SK-N-SH (cell line): ENCODE data around the gene SLC9A4. TPM values are rescaled to one million over a fixed set of nuclear protein-coding genes. Genes with fewer than 3 reads are reported as not detected.

Experiments used
- CTCF ChIA-PET: fragments of 300-600, 350-600 bp; formaldehyde crosslinking; extraction: SDS; loops from one replicate; lab custom pipeline; 2021; lab: Yijun Ruan, JAX
- POLR2A ChIA-PET: fragments of 350-600 bp; sonication (Branson Sonifier 250); formaldehyde crosslinking; extraction: SDS; loops from one replicate; lab custom pipeline; 2020; ENCODE audit warnings: antibody characterized with exemption, inconsistent platforms; lab: Yijun Ruan, JAX
- DNase-seq: peaks from one replicate; pipeline ENCODE4 v3.0.0; 2012
- H2AFZ ChIP-seq: fragments of 200-600 bp; sonication (generic); 2 replicates; pipeline ENCODE4 v1.8.1; 2016; ENCODE audit warnings: antibody characterized with exemption, mild to moderate bottlenecking, low read depth
- H3F3A ChIP-seq: fragments of 200-600 bp; sonication (generic); replicated peaks from 2 replicates; pipeline ENCODE3; 2016; ENCODE audit warnings: antibody characterized with exemption, mild to moderate bottlenecking; ENCODE audit not compliant: insufficient read depth
- H3K27ac ChIP-seq, 2 experiments: fragments of 200-500 bp in 1 of 2; fragments of 200-600 bp in 1 of 2; sonication (Bioruptor generic) in 1 of 2; sonication (generic), shearing (Covaris generic) in 1 of 2; 2 replicates each; pipeline versions ENCODE4 v1.5.1 to v1.6.1; 2014 to 2016; ENCODE audit warnings: low read depth in 2 of 2, inconsistent platforms in 1 of 2, low read length in 1 of 2, mild to moderate bottlenecking in 1 of 2, mixed read lengths in 1 of 2
- H3K27me3 ChIP-seq: fragments of 200-600 bp; sonication (generic), shearing (Covaris generic); 2 replicates; pipeline ENCODE4 v1.6.1; 2016; ENCODE audit warnings: mixed run types; ENCODE audit not compliant: insufficient read depth
- H3K36me3 ChIP-seq, 2 experiments: fragments of 200-500 bp in 1 of 2; fragments of 200-600 bp in 1 of 2; sonication (Bioruptor generic) in 1 of 2; sonication (generic) in 1 of 2; replicated peaks in 1 of 2; 2 replicates each; pipeline versions ENCODE3 to v1.5.1; 2014 to 2016; ENCODE audit warnings: low read length in 1 of 2, mild to moderate bottlenecking in 1 of 2; ENCODE audit not compliant: insufficient read depth in 2 of 2, control insufficient read depth in 1 of 2
- H3K4me1 ChIP-seq, 2 experiments: fragments of 200-500 bp in 1 of 2; fragments of 200-600 bp in 1 of 2; sonication (Bioruptor generic) in 1 of 2; sonication (generic), shearing (Covaris generic) in 1 of 2; 2 replicates each; pipeline versions ENCODE4 v1.5.1 to v1.6.1; 2014 to 2016; ENCODE audit warnings: low read depth in 1 of 2, low read length in 1 of 2, mixed run types in 1 of 2; ENCODE audit not compliant: insufficient read depth in 2 of 2, control insufficient read depth in 1 of 2
- H3K4me2 ChIP-seq: fragments of 200-600 bp; sonication (generic), shearing (Covaris generic); 2 replicates; pipeline ENCODE4 v1.6.1; 2017; ENCODE audit warnings: mixed run types
- H3K4me3 ChIP-seq, 2 experiments: fragments of 200-500 bp in 1 of 2; fragments of 200-600 bp in 1 of 2; sonication (Bioruptor generic) in 1 of 2; sonication (generic), shearing (Covaris generic) in 1 of 2; 2 replicates each; pipeline versions ENCODE4 v1.5.1 to v1.8.1; 2014 to 2016; ENCODE audit warnings: low read depth in 2 of 2, inconsistent platforms in 1 of 2, low read length in 1 of 2, mild to moderate bottlenecking in 1 of 2, mixed read lengths in 1 of 2, moderate library complexity in 1 of 2
- H3K79me2 ChIP-seq: fragments of 200-600 bp; sonication (generic); 2 replicates; pipeline ENCODE4 v1.8.1; 2017; ENCODE audit warnings: mild to moderate bottlenecking; ENCODE audit not compliant: insufficient read depth
- H3K9ac ChIP-seq: fragments of 200-600 bp; sonication (generic); 2 replicates; pipeline ENCODE4 v1.6.1; 2017; ENCODE audit warnings: mixed run types
- H3K9me2 ChIP-seq: fragments of 200-600 bp; sonication (generic); 2 replicates; pipeline ENCODE4 v1.6.1; 2017; ENCODE audit warnings: mixed run types
- H3K9me3 ChIP-seq: fragments of 200-600 bp; sonication (generic); 2 replicates; pipeline ENCODE4 v1.6.1; 2017; ENCODE audit warnings: mixed run types, mild to moderate bottlenecking, moderate library complexity
- H4K20me1 ChIP-seq: fragments of 200-600 bp; sonication (generic); 2 replicates; pipeline ENCODE4 v1.6.1; 2017; ENCODE audit warnings: mild to moderate bottlenecking, mixed run types; ENCODE audit not compliant: insufficient read depth
- CHD2 ChIP-seq: fragments of 150-350 bp; IDR thresholded peaks from 2 replicates; pipeline ENCODE4 v1.6.1; 2018; ENCODE audit warnings: low read length; ENCODE audit not compliant: partially characterized antibody
- ELF1 ChIP-seq: IDR thresholded peaks from 2 replicates; pipeline ENCODE4 v1.4.0; 2012
- EP300 ChIP-seq, 2 experiments: IDR thresholded peaks; 2 replicates each; pipeline versions ENCODE4 v1.4.0 to v1.6.1; 2012; ENCODE audit warnings: borderline replicate concordance in 1 of 2, low read depth in 1 of 2, low read length in 1 of 2
- EZH2phosphoT487 ChIP-seq: fragments of 200-600 bp; sonication (generic); IDR thresholded peaks from 2 replicates; pipeline ENCODE4 v1.6.1; 2017; ENCODE audit warnings: low read depth, mixed run types, mild to moderate bottlenecking, antibody characterized with exemption, moderate library complexity, borderline replicate concordance
- FOXJ3 ChIP-seq: sonication (generic); formaldehyde crosslinking; IDR thresholded peaks from 2 replicates; pipeline ENCODE4 v1.5.1; 2020; ENCODE audit warnings: mild to moderate bottlenecking, missing genetic modification reagents
- FOXM1 ChIP-seq: IDR thresholded peaks from 2 replicates; pipeline ENCODE4 v1.4.0; 2012; ENCODE audit warnings: low read depth, mild to moderate bottlenecking
- GABPA ChIP-seq: IDR thresholded peaks from 2 replicates; pipeline ENCODE4 v1.4.0; 2012; ENCODE audit warnings: low read depth, mild to moderate bottlenecking
- GATA2 ChIP-seq: sonication (generic); formaldehyde crosslinking; IDR thresholded peaks from 2 replicates; pipeline ENCODE4 v1.5.0; 2020; ENCODE audit warnings: mild to moderate bottlenecking, missing genetic modification reagents
- JUND ChIP-seq: IDR thresholded peaks from 2 replicates; pipeline ENCODE4 v1.4.0; 2012
- MEF2A ChIP-seq: IDR thresholded peaks from 2 replicates; pipeline ENCODE4 v1.4.0; 2012; ENCODE audit warnings: low read depth, borderline replicate concordance
- NFIC ChIP-seq: IDR thresholded peaks from 2 replicates; pipeline ENCODE4 v1.4.0; 2012; ENCODE audit warnings: borderline replicate concordance
- NRF1 ChIP-seq: IDR thresholded peaks from 2 replicates; pipeline ENCODE4 v1.6.1; 2012; ENCODE audit warnings: low read depth, mild to moderate bottlenecking, low read length
- PBX3 ChIP-seq: IDR thresholded peaks from 2 replicates; pipeline ENCODE4; 2012
- POLR2AphosphoS5 ChIP-seq: IDR thresholded peaks from 2 replicates; pipeline ENCODE4 v1.6.1; 2012; ENCODE audit warnings: low read depth, low read length
- RAD21 ChIP-seq: IDR thresholded peaks from 2 replicates; pipeline ENCODE4 v1.6.1; 2012; ENCODE audit warnings: mild to moderate bottlenecking, low read length
- REST ChIP-seq: IDR thresholded peaks from 2 replicates; pipeline ENCODE4 v1.6.1; 2012; ENCODE audit warnings: mild to moderate bottlenecking, low read depth, low read length, moderate library complexity
- SIN3A ChIP-seq: IDR thresholded peaks from 2 replicates; pipeline ENCODE4 v1.6.1; 2012; ENCODE audit warnings: low read depth, mild to moderate bottlenecking, low read length, moderate library complexity, borderline replicate concordance
- SMC3 ChIP-seq: IDR thresholded peaks from 2 replicates; pipeline ENCODE4 v1.6.1; 2012; ENCODE audit warnings: low read depth, low read length, improper control_type of control experiment
- TAF1 ChIP-seq: IDR thresholded peaks from 2 replicates; pipeline ENCODE4 v1.6.1; 2012; ENCODE audit warnings: low read depth, mild to moderate bottlenecking, low read length, moderate library complexity, borderline replicate concordance
- TCF12 ChIP-seq: IDR thresholded peaks from 2 replicates; pipeline ENCODE4 v1.4.0; 2012
- TEAD4 ChIP-seq: IDR thresholded peaks from 2 replicates; pipeline ENCODE4 v1.4.0; 2012; ENCODE audit warnings: mild to moderate bottlenecking, borderline replicate concordance; ENCODE audit not compliant: insufficient read depth
- WGBS: methylation state at CpG from one replicate; pipeline ENCODE4 v1.1.6; 2017; ENCODE audit warnings: low lambda C conversion rate; 5-methylcytosine and 5-hydroxymethylcytosine counted together
- polyA plus RNA-seq, 3 experiments: library from polyadenylated mRNA; depleted of rRNA; stranded (reverse); fragments of >200 nt; gene quantifications; 2 replicates each; pipeline ENCODE4 v1.2.3, GENCODE V29; 2012

Gene SLC9A4
- polyA plus RNA-seq, 1 of the 3 experiments (the other 2 are of a cell fraction): 0.07 TPM

GRCh38 chr2:102515851-102516250 lies 42.8 kb downstream of the SLC9A4 start (continued):
- TF ChIP-seq TEAD4: no peak

GRCh38 chr2:102518170-102518569 lies 45.1 kb downstream of the SLC9A4 start:
- no peak overlapping the region for H3K9ac ChIP-seq
- no peaks in the 10 kb centered on the region for H3K27me3 ChIP-seq
- no peak for DNase-seq
- no peaks in the 10 kb centered on the region for H3K79me2 ChIP-seq
- POLR2A ChIA-PET: no interaction called here
- peaks cover 0 to 15% of the 10 kb centered on the region in 2 experiments; a peak in 1 of 4 replicates for H3K4me1 ChIP-seq
- no peak overlapping the region for H3K4me2 ChIP-seq
- no peak overlapping the region for H3K27ac ChIP-seq
- H3F3A ChIP-seq: peaks cover 16% of the 10 kb centered on the region
- no peaks in the 10 kb centered on the region for H3K36me3 ChIP-seq
- H3K9me3 ChIP-seq: no peaks in the 10 kb centered on the region
- CTCF ChIA-PET: interaction anchor here (1.3 kb wide), 1 partner anchor 12 kb away, joined by 4 read pairs; no protein-coding TSS in a partner anchor
- TF ChIP-seq POLR2AphosphoS5 (no peak), SMC3 (no peak), NFIC (no peak), JUND (no peak), EZH2phosphoT487 (no peak), GATA2 (CRISPR knock-in tag) (no peak), ELF1 (no peak), CHD2 (no peak), TAF1 (no peak), NRF1 (no peak), SIN3A (no peak), TEAD4 (no peak), PBX3 (no peak), MEF2A (no peak), FOXJ3 (CRISPR knock-in tag) (no peak)
- no peak overlapping the region for H2AFZ ChIP-seq
- no peaks in the 10 kb centered on the region for H4K20me1 ChIP-seq
- no peak overlapping the region for H3K4me3 ChIP-seq
- no peaks in the 10 kb centered on the region for H3K9me2 ChIP-seq
- 42% methylated on average over 3 of the region's 3 CpGs for WGBS

- POLR2A ChIA-PET: no interaction called here
- 12% methylated on average over 2 of the region's 2 CpGs for WGBS
- H3K36me3 ChIP-seq: no peaks in the 10 kb centered on the region
- H3K9ac ChIP-seq: no peak overlapping the region
- H4K20me1 ChIP-seq: no peaks in the 10 kb centered on the region
- H2AFZ ChIP-seq: no peak overlapping the region
- H3K27me3 ChIP-seq: no peaks in the 10 kb centered on the region; the same call in 1 of the 2 replicates
- no peak overlapping the region for H3K4me2 ChIP-seq
- no peaks in the 10 kb centered on the region for H3K79me2 ChIP-seq
- H3K4me1 ChIP-seq: peaks cover 0 to 1% of the 10 kb centered on the region in 2 experiments; a peak in 1 of 4 replicates
- H3K4me3 ChIP-seq: no peak overlapping the region
- H3K27ac ChIP-seq: no peak overlapping the region
- CTCF ChIA-PET: interaction anchor here (1.0 kb wide), 4 partner anchors 18 to 96 kb away, joined by 3 to 5 read pairs (median 3); no protein-coding TSS in a partner anchor
- no peaks in the 10 kb centered on the region for H3F3A ChIP-seq
- peak; percentile 22 for DNase-seq
- no peaks in the 10 kb centered on the region for H3K9me2 ChIP-seq
- no peaks in the 10 kb centered on the region for H3K9me3 ChIP-seq
- TF ChIP-seq REST (peak; percentile 84), GABPA (no peak), TCF12 (no peak), FOXM1 (no peak), EP300 (IDR thresholded peaks at IDR 0.05; ENCODE audit: borderline replicate concordance in 1 of 2, low read depth in 1 of 2, low read length in 1 of 2) (no peak), PBX3 (no peak), RAD21 (peak; percentile 62), SIN3A (no peak)
Measured at GRCh38 chr2:102520009-102520408, 47.0 kb downstream of the SLC9A4 start.
